Measurements from ENCODE around the gene SNAPC4. TPM values are rescaled to one million over a fixed set of nuclear protein-coding genes. Genes with fewer than 3 reads are reported as not detected.

SNAPC4 gene
- polyA plus RNA-seq, 1 donor from 2014 or later, result 6.8 TPM

DNA sequence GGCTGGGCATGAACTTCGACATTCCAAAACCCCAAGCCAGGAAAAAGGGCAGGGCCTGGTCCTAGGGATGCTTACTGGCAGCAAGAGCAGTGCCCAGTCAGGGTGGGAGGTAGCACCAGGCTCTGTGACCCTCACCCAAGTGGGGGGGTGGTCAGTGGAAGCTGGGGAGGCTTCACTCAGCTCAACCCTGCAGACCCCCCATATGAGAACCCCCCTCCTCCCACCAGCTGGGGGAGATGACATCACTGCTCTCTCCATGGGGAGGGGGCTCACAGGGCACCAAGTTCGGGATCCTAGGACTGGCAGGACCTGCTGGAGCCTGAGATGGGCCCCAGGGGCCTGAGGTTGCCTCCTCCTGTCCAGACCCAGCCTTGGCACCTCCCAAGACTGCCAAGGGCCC lies 41.1 kb downstream of the SNAPC4 start:
- TF ChIP-seq RAD21 (conservative IDR thresholded peaks at IDR 0.05) (no peak), TAF1 (IDR thresholded peaks at IDR 0.05; ENCODE audit: low read depth) (no peak), EZH2 (IDR thresholded peaks at IDR 0.05; ENCODE audit: borderline replicate concordance, insufficient read depth, low read length, poor library complexity, severe bottlenecking) (no peak), CTCF (IDR thresholded peaks at IDR 0.05; ENCODE audit: poor library complexity, severe bottlenecking) (no peak), POLR2AphosphoS5 (IDR thresholded peaks at IDR 0.05) (no peak), EP300 (conservative IDR thresholded peaks at IDR 0.05; ENCODE audit: poor library complexity, severe bottlenecking) (no peak)
- Histone ChIP-seq H4K20me1 (ENCODE audit: insufficient read depth) (no peaks in the 10 kb centered on the region), H3K9ac (ENCODE audit: low read length) (no peak overlapping the region), H3K27ac (ENCODE audit: low read length) (no peak overlapping the region), H3K36me3 (ENCODE audit: insufficient read depth, low read length) (no peaks in the 10 kb centered on the region), H3K27me3 (ENCODE audit: insufficient read depth, low read depth, low read length) (no peaks in the 10 kb centered on the region), H3F3A (ENCODE audit: insufficient read depth, low read length, poor library complexity, severe bottlenecking) (no peaks in the 10 kb centered on the region), H3K9me3 (ENCODE audit: low read length) (no peaks in the 10 kb centered on the region), H2AFZ (ENCODE audit: low read depth, low read length) (no peak overlapping the region), H3K9me2 (ENCODE audit: insufficient read depth, low read length) (no peaks in the 10 kb centered on the region), H3K79me2 (replicated peaks; ENCODE audit: insufficient read depth, low read length) (no peaks in the 10 kb centered on the region), H3K4me2 (ENCODE audit: low read length) (no peak overlapping the region), H3K4me3 (ENCODE audit: low read length) (no peak overlapping the region)

- Histone ChIP-seq H3K9ac (ENCODE audit: low read length) (no peak overlapping the region), H3K36me3 (ENCODE audit: insufficient read depth, low read length) (no peaks in the 10 kb centered on the region), H2AFZ (ENCODE audit: low read depth, low read length) (no peak overlapping the region), H3K9me3 (ENCODE audit: low read length) (no peaks in the 10 kb centered on the region), H3K4me3 (ENCODE audit: low read length) (no peak overlapping the region), H3K27ac (ENCODE audit: low read length) (no peak overlapping the region), H3K27me3 (ENCODE audit: insufficient read depth, low read depth, low read length) (no peaks in the 10 kb centered on the region), H3K9me2 (ENCODE audit: insufficient read depth, low read length) (no peaks in the 10 kb centered on the region), H4K20me1 (ENCODE audit: insufficient read depth) (no peaks in the 10 kb centered on the region), H3F3A (ENCODE audit: insufficient read depth, low read length, poor library complexity, severe bottlenecking) (no peaks in the 10 kb centered on the region), H3K79me2 (replicated peaks; ENCODE audit: insufficient read depth, low read length) (no peaks in the 10 kb centered on the region), H3K4me2 (ENCODE audit: low read length) (no peak overlapping the region)
- TF ChIP-seq SMC3 (conservative IDR thresholded peaks at IDR 0.05; ENCODE audit: poor library complexity), result no peak
- no peak for TF ChIP-seq POLR2AphosphoS5 (IDR thresholded peaks at IDR 0.05)
- TF ChIP-seq MXI1 (conservative IDR thresholded peaks at IDR 0.05; ENCODE audit: poor library complexity, severe bottlenecking), result no peak
- no peak for TF ChIP-seq RAD21 (conservative IDR thresholded peaks at IDR 0.05)
- no peak for TF ChIP-seq EP300 (conservative IDR thresholded peaks at IDR 0.05; ENCODE audit: poor library complexity, severe bottlenecking)
- no peak for TF ChIP-seq TAF1 (IDR thresholded peaks at IDR 0.05; ENCODE audit: low read depth)
- TF ChIP-seq REST (IDR thresholded peaks at IDR 0.05; ENCODE audit: borderline replicate concordance), result no peak
- no peak for TF ChIP-seq CTCF (IDR thresholded peaks at IDR 0.05; ENCODE audit: poor library complexity, severe bottlenecking)
- no peak for TF ChIP-seq EZH2 (IDR thresholded peaks at IDR 0.05; ENCODE audit: borderline replicate concordance, insufficient read depth, low read length, poor library complexity, severe bottlenecking)
Measured at GRCh38 chr9:136358016-136358415, 42.0 kb downstream of the SNAPC4 start.

Measured in neural cell (in vitro differentiated cells).